ENCODE measurements around the gene TEC. TPM values are rescaled to one million over a fixed set of nuclear protein-coding genes. Genes with fewer than 3 reads are reported as not detected.
A peak's percentile ranks its signal among the peaks of the same experiment; 100 is the strongest.

The TEC gene
- total and polyA plus RNA-seq, 8 donors = 4.5 to 10.6 (median 7.6) TPM

GRCh38 chr4:48153791-48154550 is 115.7 kb downstream of the TEC start:
- peaks cover 0 to 32% of the 10 kb centered on the region in 2 donors for H3K9me3 ChIP-seq
- no peak overlapping the region for H3K4me3 ChIP-seq
- no peak overlapping the region for H3K27ac ChIP-seq
- intact Hi-C loops (cut with DNase I) = no loop called here
- ATAC-seq = no peak
- DNase-seq = no peak
- H3K4me1 ChIP-seq = no peaks in the 10 kb centered on the region
- no peaks in the 10 kb centered on the region for H3K27me3 ChIP-seq
- H3K36me3 ChIP-seq = peaks cover 0 to 43% of the 10 kb centered on the region in 2 donors
- TF ChIP-seq, protein P1, sequence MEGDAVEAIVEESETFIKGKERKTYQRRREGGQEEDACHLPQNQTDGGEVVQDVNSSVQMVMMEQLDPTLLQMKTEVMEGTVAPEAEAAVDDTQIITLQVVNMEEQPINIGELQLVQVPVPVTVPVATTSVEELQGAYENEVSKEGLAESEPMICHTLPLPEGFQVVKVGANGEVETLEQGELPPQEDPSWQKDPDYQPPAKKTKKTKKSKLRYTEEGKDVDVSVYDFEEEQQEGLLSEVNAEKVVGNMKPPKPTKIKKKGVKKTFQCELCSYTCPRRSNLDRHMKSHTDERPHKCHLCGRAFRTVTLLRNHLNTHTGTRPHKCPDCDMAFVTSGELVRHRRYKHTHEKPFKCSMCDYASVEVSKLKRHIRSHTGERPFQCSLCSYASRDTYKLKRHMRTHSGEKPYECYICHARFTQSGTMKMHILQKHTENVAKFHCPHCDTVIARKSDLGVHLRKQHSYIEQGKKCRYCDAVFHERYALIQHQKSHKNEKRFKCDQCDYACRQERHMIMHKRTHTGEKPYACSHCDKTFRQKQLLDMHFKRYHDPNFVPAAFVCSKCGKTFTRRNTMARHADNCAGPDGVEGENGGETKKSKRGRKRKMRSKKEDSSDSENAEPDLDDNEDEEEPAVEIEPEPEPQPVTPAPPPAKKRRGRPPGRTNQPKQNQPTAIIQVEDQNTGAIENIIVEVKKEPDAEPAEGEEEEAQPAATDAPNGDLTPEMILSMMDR (IDR thresholded peaks at IDR 0.05) = no peak

GRCh38 chr4:48152259-48152658 is 117.4 kb downstream of the TEC start:
- Histone ChIP-seq H3K4me3 (no peak overlapping the region), H3K27me3 (no peaks in the 10 kb centered on the region), H3K4me1 (no peaks in the 10 kb centered on the region), H3K9me3 (peaks cover 0 to 32% of the 10 kb centered on the region in 2 donors), H3K36me3 (peaks cover 0 to 36% of the 10 kb centered on the region in 2 donors), H3K27ac (no peak overlapping the region)
- TF ChIP-seq, protein P1 (IDR thresholded peaks at IDR 0.05) = no peak
- no peak for DNase-seq
- intact Hi-C loops (cut with DNase I) = no loop called here
- ATAC-seq = no peak

GRCh38 chr4:48149827-48150370 is 119.7 kb downstream of the TEC start:
- no peaks in the 10 kb centered on the region for H3K4me1 ChIP-seq
- intact Hi-C loops (cut with DNase I) = no loop called here
- no peak for DNase-seq

DNA sequence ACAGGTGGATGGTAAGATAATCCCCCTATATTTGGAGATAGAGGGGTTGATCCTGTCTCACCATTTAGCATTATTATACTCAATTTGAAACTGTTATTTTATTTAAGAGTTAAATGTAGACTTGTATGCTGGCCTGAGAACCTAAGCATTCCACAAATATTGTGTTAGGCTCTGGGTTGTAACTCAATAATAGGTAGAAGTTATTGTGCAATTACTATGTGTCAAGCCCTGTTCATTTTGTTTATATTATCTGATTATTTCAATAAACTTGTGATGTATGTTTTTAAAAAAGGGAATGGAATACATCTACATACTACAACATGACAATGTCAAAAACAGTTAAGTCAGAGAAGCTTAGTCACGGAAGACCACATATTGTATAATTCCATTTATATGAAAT is 122.0 kb downstream of the TEC start:
- no peak for ATAC-seq
- H3K27ac ChIP-seq = no peak overlapping the region
- DNase-seq = no peak

More at GRCh38 chr4:48149827-48150370, 119.7 kb downstream of the TEC start:
- ATAC-seq = no peak
- TF ChIP-seq, protein P1 (IDR thresholded peaks at IDR 0.05) = no peak
- Histone ChIP-seq H3K4me3 (no peak overlapping the region), H3K9me3 (peaks cover 0 to 15% of the 10 kb centered on the region in 2 donors), H3K27ac (no peak overlapping the region), H3K36me3 (peaks cover 0 to 31% of the 10 kb centered on the region in 2 donors), H3K27me3 (no peaks in the 10 kb centered on the region)

GRCh38 chr4:48141048-48141447 is 128.6 kb downstream of the TEC start:
- no peak overlapping the region for H3K27ac ChIP-seq
- no peaks in the 10 kb centered on the region for H3K9me3 ChIP-seq
- DNase-seq (peak in 2 of 4 donors; percentile 25 to 45), ATAC-seq (peak; percentile 87)
- TF ChIP-seq, protein P1 (IDR thresholded peaks at IDR 0.05) = peak in 1 of 2 donors; percentile 33
- peaks cover 0 to 4% of the 10 kb centered on the region in 2 donors for H3K4me1 ChIP-seq
- no peaks in the 10 kb centered on the region for H3K27me3 ChIP-seq
- H3K4me3 ChIP-seq = no peak overlapping the region
- intact Hi-C loops (cut with DNase I) = no loop called here
- peaks cover 0 to 50% of the 10 kb centered on the region in 2 donors for H3K36me3 ChIP-seq

More for the DNA sequence above, 122.0 kb downstream of the TEC start:
- no peaks in the 10 kb centered on the region for H3K27me3 ChIP-seq
- H3K36me3 ChIP-seq = peaks cover 0 to 30% of the 10 kb centered on the region in 2 donors
- TF ChIP-seq, protein P1 (IDR thresholded peaks at IDR 0.05) = no peak
- no peak overlapping the region for H3K4me3 ChIP-seq
- intact Hi-C loops (cut with DNase I) = no loop called here
- H3K4me1 ChIP-seq = no peaks in the 10 kb centered on the region
- no peaks in the 10 kb centered on the region for H3K9me3 ChIP-seq

All from left lung (tissue), 10 donors.